Measurements from ENCODE around the gene TAL2.

DNA sequence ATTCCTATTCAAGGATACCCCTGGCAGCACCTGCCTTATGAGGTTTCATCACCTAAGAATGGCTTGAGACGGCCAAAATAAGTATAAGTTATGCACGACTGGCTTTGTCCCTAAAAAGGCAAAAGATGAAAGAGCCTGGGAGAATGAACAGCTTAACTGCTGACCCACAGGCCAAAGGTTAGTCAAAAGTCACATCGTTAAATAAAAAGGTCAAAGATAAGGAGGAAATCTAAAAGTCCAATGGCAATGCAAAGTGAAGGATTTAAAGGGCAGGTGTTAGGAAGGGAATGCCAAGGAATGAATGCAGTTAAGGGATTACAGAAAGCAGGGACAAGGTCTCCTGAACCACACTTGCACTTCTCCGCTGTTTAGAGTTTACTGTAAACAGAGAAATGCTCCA is 5.6 kb downstream of the TAL2 start:
- TF ChIP-seq, protein P1, sequence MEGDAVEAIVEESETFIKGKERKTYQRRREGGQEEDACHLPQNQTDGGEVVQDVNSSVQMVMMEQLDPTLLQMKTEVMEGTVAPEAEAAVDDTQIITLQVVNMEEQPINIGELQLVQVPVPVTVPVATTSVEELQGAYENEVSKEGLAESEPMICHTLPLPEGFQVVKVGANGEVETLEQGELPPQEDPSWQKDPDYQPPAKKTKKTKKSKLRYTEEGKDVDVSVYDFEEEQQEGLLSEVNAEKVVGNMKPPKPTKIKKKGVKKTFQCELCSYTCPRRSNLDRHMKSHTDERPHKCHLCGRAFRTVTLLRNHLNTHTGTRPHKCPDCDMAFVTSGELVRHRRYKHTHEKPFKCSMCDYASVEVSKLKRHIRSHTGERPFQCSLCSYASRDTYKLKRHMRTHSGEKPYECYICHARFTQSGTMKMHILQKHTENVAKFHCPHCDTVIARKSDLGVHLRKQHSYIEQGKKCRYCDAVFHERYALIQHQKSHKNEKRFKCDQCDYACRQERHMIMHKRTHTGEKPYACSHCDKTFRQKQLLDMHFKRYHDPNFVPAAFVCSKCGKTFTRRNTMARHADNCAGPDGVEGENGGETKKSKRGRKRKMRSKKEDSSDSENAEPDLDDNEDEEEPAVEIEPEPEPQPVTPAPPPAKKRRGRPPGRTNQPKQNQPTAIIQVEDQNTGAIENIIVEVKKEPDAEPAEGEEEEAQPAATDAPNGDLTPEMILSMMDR (IDR thresholded peaks at IDR 0.05), result no peak
- no peak for TF ChIP-seq POLR2AphosphoS5 (IDR thresholded peaks at IDR 0.05; ENCODE audit: low read depth, low read length)

Data from Panc1 (cell line).